Testis (tissue), 3 donors: ENCODE results near the gene MN1. TPM values are rescaled to one million over a fixed set of nuclear protein-coding genes. Genes with fewer than 3 reads are reported as not detected.

Experiments used
- DNase-seq: peaks from one replicate; pipeline ENCODE4 v3.0.0-alpha.2; 2019
- H3K27ac ChIP-seq, 2 donors: fragments of 200-600 bp; sonication (generic); one replicate each; pipeline ENCODE4 v1.5.1; 2019
- H3K27me3 ChIP-seq: fragments of 200-600 bp; sonication (generic); one replicate; pipeline ENCODE4 v1.5.1; 2019
- H3K36me3 ChIP-seq: fragments of 200-600 bp; sonication (generic); one replicate; pipeline ENCODE4 v1.5.1; 2017; ENCODE audit warnings: low read depth; ENCODE audit errors: missing control alignments
- H3K4me1 ChIP-seq: fragments of 200-600 bp; sonication (generic); one replicate; pipeline ENCODE4 v1.5.1; 2019
- H3K4me3 ChIP-seq, 2 donors: fragments of 200-600 bp; sonication (generic); one replicate each; pipeline ENCODE4 v1.5.1; 2017 to 2019
- H3K9me3 ChIP-seq: fragments of 200-600 bp; sonication (generic); one replicate; pipeline ENCODE4 v1.5.1; 2017
- POLR2A ChIP-seq: fragments of 450-650 bp; IDR thresholded peaks from one replicate; pipeline ENCODE4 v1.6.1; 2017; ENCODE audit warnings: antibody characterized with exemption, mild to moderate bottlenecking, moderate library complexity
- WGBS, 2 donors: methylation state at CpG; one replicate each; pipeline ENCODE4 v1.1.5; 2018; 5-methylcytosine and 5-hydroxymethylcytosine counted together
- intact Hi-C: fragments of 100-400 bp; cut with DNase I; formaldehyde crosslinking; loops from one replicate; pipeline ENCODE4 v1.15.1; 2023; ENCODE audit warnings: low total_unique reads
- polyA plus RNA-seq: library from polyadenylated mRNA; stranded (reverse); fragments of 350-450 nt; fragmentation: Illumina TruSeq; extraction: RNeasy Lipid Tissue Mini Kit (QIAGEN cat#74804); gene quantifications from one replicate; pipeline ENCODE4 v1.2.3, GENCODE V29; 2014; ENCODE audit warnings: low read depth, low replicate concordance; ENCODE audit not compliant: insufficient read depth
- total RNA-seq, 2 donors: library from RNA; depleted of rRNA; stranded (reverse); fragments of >200 nt; gene quantifications; one replicate each; pipeline ENCODE4 v1.2.3, GENCODE V29; 2016
- TF ChIP-seq, protein P1 (sequence below), 3 experiments: fragments of 450-650 bp in 2 of 3; fragments of 200-600 bp in 1 of 3; sonication (generic) in 1 of 3; IDR thresholded peaks; one replicate each; pipeline ENCODE4 v1.5.1; 2016 to 2019; ENCODE audit warnings: antibody characterized with exemption in 3 of 3, mild to moderate bottlenecking in 2 of 3, moderate library complexity in 1 of 3

MN1 gene
- total and polyA plus RNA-seq, 3 donors from 2014 or later, result 3.2 to 5.6 (median 4.3) TPM

DNA sequence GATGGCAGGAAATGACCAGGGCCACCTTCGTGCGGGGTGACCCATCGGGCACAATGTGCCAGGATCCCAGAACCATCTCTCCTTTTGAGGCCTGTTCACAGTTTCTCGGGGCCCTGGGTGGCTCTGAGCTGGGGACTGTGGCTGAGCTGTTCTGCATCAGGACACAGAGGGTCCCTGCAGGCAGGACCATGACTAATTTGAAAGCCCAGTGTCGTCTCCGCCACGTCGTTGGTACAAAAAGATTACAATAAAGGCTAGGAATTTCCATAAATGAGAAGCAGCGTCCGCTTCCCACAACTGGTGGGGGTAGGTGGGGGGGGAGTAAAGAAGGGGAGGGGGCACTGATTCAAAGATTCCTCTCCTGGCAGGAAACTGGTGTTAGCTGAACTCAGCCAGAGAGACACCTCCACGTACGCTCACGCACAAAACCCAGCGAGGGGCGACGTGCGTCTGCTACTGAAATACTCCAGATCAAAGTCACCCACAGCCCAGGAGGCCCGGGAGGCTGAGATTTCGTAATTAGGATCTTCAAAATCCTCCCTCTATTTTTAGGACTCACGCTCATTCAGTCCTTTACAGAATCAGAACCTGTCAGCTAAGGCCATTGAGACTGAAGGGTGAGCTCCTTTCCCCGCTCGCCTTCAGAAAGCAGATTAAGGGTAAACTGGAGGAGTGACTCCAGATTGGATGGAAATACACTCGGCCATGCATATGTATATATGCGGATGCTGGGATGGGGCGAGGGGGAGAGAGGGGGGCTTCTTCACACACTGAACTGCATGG lies 11.0 kb downstream of the MN1 start:
- no peak for DNase-seq
- intact Hi-C loops, result no loop called here
- Histone ChIP-seq H3K4me1 (no peaks in the 10 kb centered on the region), H3K9me3 (no peaks in the 10 kb centered on the region), H3K27me3 (no peaks in the 10 kb centered on the region), H3K4me3 (no peak overlapping the region), H3K36me3 (no peaks in the 10 kb centered on the region), H3K27ac (no peak overlapping the region)
- TF ChIP-seq, protein P1, sequence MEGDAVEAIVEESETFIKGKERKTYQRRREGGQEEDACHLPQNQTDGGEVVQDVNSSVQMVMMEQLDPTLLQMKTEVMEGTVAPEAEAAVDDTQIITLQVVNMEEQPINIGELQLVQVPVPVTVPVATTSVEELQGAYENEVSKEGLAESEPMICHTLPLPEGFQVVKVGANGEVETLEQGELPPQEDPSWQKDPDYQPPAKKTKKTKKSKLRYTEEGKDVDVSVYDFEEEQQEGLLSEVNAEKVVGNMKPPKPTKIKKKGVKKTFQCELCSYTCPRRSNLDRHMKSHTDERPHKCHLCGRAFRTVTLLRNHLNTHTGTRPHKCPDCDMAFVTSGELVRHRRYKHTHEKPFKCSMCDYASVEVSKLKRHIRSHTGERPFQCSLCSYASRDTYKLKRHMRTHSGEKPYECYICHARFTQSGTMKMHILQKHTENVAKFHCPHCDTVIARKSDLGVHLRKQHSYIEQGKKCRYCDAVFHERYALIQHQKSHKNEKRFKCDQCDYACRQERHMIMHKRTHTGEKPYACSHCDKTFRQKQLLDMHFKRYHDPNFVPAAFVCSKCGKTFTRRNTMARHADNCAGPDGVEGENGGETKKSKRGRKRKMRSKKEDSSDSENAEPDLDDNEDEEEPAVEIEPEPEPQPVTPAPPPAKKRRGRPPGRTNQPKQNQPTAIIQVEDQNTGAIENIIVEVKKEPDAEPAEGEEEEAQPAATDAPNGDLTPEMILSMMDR (IDR thresholded peaks at IDR 0.05), result no peak
- no peak for TF ChIP-seq POLR2A
- WGBS, 2 donors, result 91% methylated on average over 23 to 25 of the region's 25 CpGs

DNA sequence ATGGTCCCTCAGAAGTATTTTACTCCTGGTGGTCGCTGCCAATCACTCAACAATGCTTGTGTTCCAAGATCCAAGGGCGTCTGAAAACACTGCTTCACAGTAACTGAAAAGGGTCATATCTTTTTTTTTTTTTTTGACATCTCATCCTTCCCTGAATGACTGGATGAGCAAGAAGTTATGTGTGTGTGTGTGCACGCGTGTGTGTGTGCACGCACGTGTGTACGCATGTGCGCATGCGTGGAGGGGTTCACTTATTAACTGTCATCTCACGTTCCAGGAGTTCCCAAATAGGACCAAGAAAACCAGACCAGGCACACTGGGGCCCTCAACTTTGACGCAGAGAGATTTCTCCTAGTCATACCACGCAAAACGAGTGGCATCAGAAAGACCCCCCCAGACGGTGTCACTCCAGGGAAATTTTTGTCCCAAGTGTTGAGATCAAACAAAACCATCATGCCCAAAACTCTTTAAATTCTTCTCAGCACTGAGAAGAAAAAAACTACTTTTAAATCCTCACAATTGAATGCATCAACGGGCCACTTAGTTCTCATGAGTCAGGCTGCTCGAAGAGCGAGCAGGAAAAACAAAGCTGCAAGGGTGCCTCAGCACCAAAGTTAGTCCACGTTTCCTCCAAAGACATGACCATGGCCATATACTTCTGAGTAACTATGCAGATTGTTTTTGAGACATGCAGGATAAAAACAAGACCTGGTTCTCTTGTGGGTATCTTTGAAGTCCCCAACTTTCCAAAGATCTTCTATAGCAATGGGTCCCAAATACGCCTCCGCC lies 12.9 kb downstream of the MN1 start:
- Histone ChIP-seq H3K9me3 (no peaks in the 10 kb centered on the region), H3K27ac (no peak overlapping the region), H3K4me1 (no peaks in the 10 kb centered on the region), H3K36me3 (no peaks in the 10 kb centered on the region), H3K27me3 (no peaks in the 10 kb centered on the region), H3K4me3 (no peak overlapping the region)
- no peak for DNase-seq
- WGBS, 2 donors, result 95% methylated on average over 20 of the region's 20 CpGs
- TF ChIP-seq POLR2A, result no peak
- TF ChIP-seq, protein P1 (IDR thresholded peaks at IDR 0.05), result no peak
- intact Hi-C loops, result no loop called here

- no peak for DNase-seq
- Histone ChIP-seq H3K27ac (no peak overlapping the region), H3K36me3 (no peaks in the 10 kb centered on the region), H3K4me3 (no peak overlapping the region), H3K27me3 (no peaks in the 10 kb centered on the region), H3K9me3 (no peaks in the 10 kb centered on the region), H3K4me1 (no peaks in the 10 kb centered on the region)
- intact Hi-C loops, result no loop called here
- 94 to 95% methylated on average over 13 of the region's 13 CpGs for whole genome bisulfite sequencing, 2 donors
- TF ChIP-seq, protein P1 (IDR thresholded peaks at IDR 0.05), result no peak
- TF ChIP-seq POLR2A, result no peak
These were observed 14.6 kb downstream of the MN1 start for GRCh38 chr22:27786965-27787364.

DNA sequence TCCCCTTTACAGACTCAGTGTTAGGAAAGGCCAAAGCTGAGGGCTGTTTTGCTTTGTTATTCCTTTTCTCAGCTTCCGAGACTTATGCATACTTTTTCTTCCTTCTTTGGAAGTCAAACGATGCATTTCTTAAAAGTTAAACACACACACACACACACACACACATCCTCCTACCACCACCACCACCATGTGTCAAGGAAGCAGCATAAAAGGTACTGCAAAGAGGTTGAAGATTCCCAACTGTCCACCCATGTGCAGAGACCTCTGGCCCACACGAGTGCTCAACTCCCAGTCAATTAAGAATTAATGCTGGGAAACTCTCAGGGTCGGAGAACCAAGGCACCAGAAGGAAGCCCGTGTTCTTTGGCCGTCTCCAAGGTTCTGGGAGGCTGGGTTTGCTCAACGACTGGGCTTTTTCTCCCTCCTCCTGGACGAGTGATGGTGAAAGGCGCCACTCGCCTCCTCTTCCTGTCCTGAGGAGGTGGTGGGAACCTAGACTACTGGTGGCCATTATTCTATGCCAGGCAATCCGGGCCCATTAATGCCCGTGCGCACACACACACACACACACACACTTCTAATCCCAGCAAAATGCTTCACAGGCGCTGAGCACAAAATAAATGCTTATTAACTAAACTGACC lies 15.1 kb downstream of the MN1 start:
- no peak overlapping the region for H3K4me3 ChIP-seq
- no peaks in the 10 kb centered on the region for H3K9me3 ChIP-seq
- peak overlapping the region in 1 of 2 donors; percentile 65 for H3K27ac ChIP-seq
- intact Hi-C loops, result no loop called here
- no peak for DNase-seq
- H3K4me1 ChIP-seq, result no peaks in the 10 kb centered on the region
- 55 to 57% methylated on average over 13 to 14 of the region's 14 CpGs for WGBS, 2 donors
- no peaks in the 10 kb centered on the region for H3K27me3 ChIP-seq
- no peaks in the 10 kb centered on the region for H3K36me3 ChIP-seq
- no peak for TF ChIP-seq POLR2A
- TF ChIP-seq, protein P1 (IDR thresholded peaks at IDR 0.05), result no peak
